H9 (cell line): ENCODE data around the gene SOX12. TPM values are rescaled to one million over a fixed set of nuclear protein-coding genes. Genes with fewer than 3 reads are reported as not detected.

Experiments
- DNase-seq: peaks from one replicate; pipeline ENCODE4 v3.0.0-alpha.2; 2017
- H2AFZ ChIP-seq: one replicate; pipeline ENCODE4 v1.6.1; 2013; ENCODE audit warnings: mild to moderate bottlenecking, low read length, control low read depth, moderate library complexity
- H2AK5ac ChIP-seq: 2 replicates; pipeline ENCODE4 v1.6.1; 2013; ENCODE audit warnings: low read length, control low read depth, mixed read lengths; ENCODE audit not compliant: insufficient read length
- H2BK120ac ChIP-seq: one replicate; pipeline ENCODE4 v1.6.1; 2013; ENCODE audit warnings: low read depth, mild to moderate bottlenecking, low read length, control low read depth, inconsistent platforms; ENCODE audit not compliant: poor library complexity, severe bottlenecking
- H2BK12ac ChIP-seq: 2 replicates; pipeline ENCODE4 v1.6.1; 2013; ENCODE audit warnings: low read length, control low read depth, mixed read lengths, low read depth; ENCODE audit not compliant: insufficient read length
- H2BK15ac ChIP-seq: 2 replicates; pipeline ENCODE4 v1.6.1; 2013; ENCODE audit warnings: low read depth, low read length, control low read depth
- H2BK20ac ChIP-seq: one replicate; pipeline ENCODE4 v1.6.1; 2013; ENCODE audit warnings: low read depth, mild to moderate bottlenecking, low read length, control low read depth, inconsistent platforms; ENCODE audit not compliant: poor library complexity, severe bottlenecking
- H2BK5ac ChIP-seq: 2 replicates; pipeline ENCODE4 v1.6.1; 2013; ENCODE audit warnings: low read length, control low read depth, mixed read lengths; ENCODE audit not compliant: insufficient read length
- H3K14ac ChIP-seq: 2 replicates; pipeline ENCODE4 v1.6.1; 2013; ENCODE audit warnings: low read length, control low read depth; ENCODE audit not compliant: insufficient read depth
- H3K18ac ChIP-seq: 2 replicates; pipeline ENCODE4 v1.6.1; 2013; ENCODE audit warnings: low read depth, mild to moderate bottlenecking, mixed read lengths, low read length, control low read depth; ENCODE audit not compliant: insufficient read length
- H3K23ac ChIP-seq: 2 replicates; pipeline ENCODE4 v1.6.1; 2013; ENCODE audit warnings: low read length, control low read depth, mixed read lengths, low read depth; ENCODE audit not compliant: insufficient read length
- H3K23me2 ChIP-seq: 2 replicates; pipeline ENCODE4 v1.6.1; 2013; ENCODE audit warnings: low read depth, mild to moderate bottlenecking, mixed read lengths, low read length, control low read depth; ENCODE audit not compliant: insufficient read length, poor library complexity, severe bottlenecking
- H3K27ac ChIP-seq: 2 replicates; pipeline ENCODE4 v1.5.1; 2013; ENCODE audit warnings: low read length, control low read depth, mixed read lengths, low read depth; ENCODE audit not compliant: insufficient read length
- H3K27me3 ChIP-seq: 2 replicates; pipeline ENCODE4 v1.6.1; 2013; ENCODE audit warnings: low read length, control low read depth, inconsistent platforms; ENCODE audit not compliant: insufficient read depth
- H3K4ac ChIP-seq: 2 replicates; pipeline ENCODE4 v1.6.1; 2013; ENCODE audit warnings: low read depth, mild to moderate bottlenecking, control low read depth, inconsistent platforms, low read length, moderate library complexity
- H3K4me1 ChIP-seq: 2 replicates; pipeline ENCODE4 v1.6.1; 2013; ENCODE audit warnings: low read length, control low read depth, inconsistent platforms; ENCODE audit not compliant: insufficient read depth
- H3K4me2 ChIP-seq: 2 replicates; pipeline ENCODE4 v1.6.1; 2013; ENCODE audit warnings: low read length, control low read depth, mixed read lengths; ENCODE audit not compliant: insufficient read length, insufficient read depth
- H3K56ac ChIP-seq: 2 replicates; pipeline ENCODE4 v1.6.1; 2013; ENCODE audit warnings: low read depth, mild to moderate bottlenecking, mixed read lengths, low read length, control low read depth; ENCODE audit not compliant: insufficient read length
- H3K79me1 ChIP-seq: 2 replicates; pipeline ENCODE4 v1.6.1; 2013; ENCODE audit warnings: low read depth, mild to moderate bottlenecking, moderate library complexity, low read length, control low read depth, inconsistent platforms; ENCODE audit not compliant: insufficient read depth, poor library complexity, severe bottlenecking
- H3K79me2 ChIP-seq: 2 replicates; pipeline ENCODE4 v1.6.1; 2013; ENCODE audit warnings: low read length, control low read depth, inconsistent platforms; ENCODE audit not compliant: insufficient read depth
- H3K9ac ChIP-seq: 2 replicates; pipeline ENCODE4 v1.6.1; 2013; ENCODE audit warnings: low read length, control low read depth, mixed read lengths; ENCODE audit not compliant: insufficient read length; ENCODE audit errors: extremely low read depth
- H3K9me3 ChIP-seq: one replicate; pipeline ENCODE4 v1.6.1; 2013; ENCODE audit warnings: low read depth, low read length, inconsistent platforms; ENCODE audit not compliant: control insufficient read depth
- H3T11ph ChIP-seq: one replicate; pipeline ENCODE4 v1.6.1; 2013; ENCODE audit warnings: mild to moderate bottlenecking, low read length, control low read depth, inconsistent platforms
- H4K20me1 ChIP-seq: one replicate; pipeline ENCODE4 v1.6.1; 2013; ENCODE audit not compliant: control insufficient read depth, insufficient read length, insufficient read depth
- H4K5ac ChIP-seq: 2 replicates; pipeline ENCODE4 v1.6.1; 2013; ENCODE audit warnings: low read depth, mild to moderate bottlenecking, mixed read lengths, low read length, control low read depth; ENCODE audit not compliant: insufficient read length
- H4K8ac ChIP-seq: replicated peaks from 2 replicates; pipeline ENCODE4 v1.6.1; 2013; ENCODE audit warnings: low read length, control low read depth, mixed read lengths, low read depth; ENCODE audit not compliant: insufficient read length
- H4K91ac ChIP-seq: 2 replicates; pipeline ENCODE4 v1.6.1; 2013; ENCODE audit warnings: low read depth, mild to moderate bottlenecking, moderate library complexity, mixed read lengths, low read length, control low read depth; ENCODE audit not compliant: insufficient read length
- H3K27ac Mint-ChIP-seq, 3 experiments: 2 replicates in 2 of 3; 3 replicates in 1 of 3; pipeline ENCODE4 v1.8.0; 2020 to 2021; ENCODE audit warnings: mixed read lengths in 3 of 3, mild to moderate bottlenecking in 1 of 3, moderate library complexity in 1 of 3
- H3K27me3 Mint-ChIP-seq: 2 replicates; pipeline ENCODE4 v1.8.0; 2021; ENCODE audit warnings: low read depth, mild to moderate bottlenecking, moderate library complexity, mixed read lengths
- H3K36me3 Mint-ChIP-seq, 3 experiments: 2 replicates in 2 of 3; 3 replicates in 1 of 3; pipeline ENCODE4 v1.8.0; 2020 to 2021; ENCODE audit warnings: low read depth in 3 of 3, mixed read lengths in 3 of 3; ENCODE audit not compliant: insufficient read depth in 1 of 3
- H3K4me1 Mint-ChIP-seq, 2 experiments: 2 replicates each; pipeline ENCODE4 v1.8.0; 2020; ENCODE audit warnings: mixed read lengths in 2 of 2
- H3K4me3 Mint-ChIP-seq, 2 experiments: 2 replicates in 1 of 2; 3 replicates in 1 of 2; pipeline ENCODE4 v1.8.0; 2020 to 2021; ENCODE audit warnings: mild to moderate bottlenecking in 2 of 2, mixed read lengths in 2 of 2, moderate library complexity in 1 of 2
- H3K9me3 Mint-ChIP-seq, 2 experiments: 2 replicates in 1 of 2; 3 replicates in 1 of 2; pipeline ENCODE4 v1.8.0; 2020; ENCODE audit warnings: mild to moderate bottlenecking in 2 of 2, mixed read lengths in 2 of 2, moderate library complexity in 1 of 2
- CTCF ChIP-seq: fragments of 200-600 bp; sonication (generic); conservative IDR thresholded peaks from 3 replicates; pipeline ENCODE4 v1.8.0; 2021; ENCODE audit warnings: antibody characterized with exemption, mild to moderate bottlenecking
- WGBS: extraction: QIAGEN DNeasy Blood & Tissue Kit; methylation state at CpG from one replicate; pipeline ENCODE4 v1.1.7; 2013; ENCODE audit warnings: missing lambda C conversion rate, low lambda C conversion rate, mixed read lengths; ENCODE audit not compliant: insufficient read length; ENCODE audit errors: extremely low coverage; 5-methylcytosine and 5-hydroxymethylcytosine counted together
- total RNA-seq: library from RNA; stranded (reverse); gene quantifications from 2 replicates; pipeline ENCODE4 v1.2.1, GENCODE V29; 2021

The SOX12 gene
- total RNA-seq, 1 experiment from 2014 or later, result 54.4 TPM

DNA sequence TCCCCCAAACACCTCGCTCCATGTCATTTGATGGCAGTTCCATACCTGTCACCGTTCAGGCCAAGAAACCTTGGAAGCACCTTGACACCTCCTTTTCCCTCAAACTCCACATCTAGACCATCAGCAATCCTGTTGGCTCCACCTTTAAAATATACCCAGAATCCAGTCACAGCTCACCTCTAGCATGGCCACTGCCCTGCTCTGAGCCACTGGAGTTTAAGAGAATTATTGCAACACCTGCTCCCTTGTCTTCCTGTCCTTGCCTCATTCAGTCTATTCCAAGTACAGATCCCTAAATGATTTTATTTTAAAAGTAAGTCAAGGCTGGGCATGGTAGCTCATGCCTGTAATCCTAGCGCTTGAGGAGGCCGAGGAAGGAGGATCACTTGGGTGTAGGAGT, 43.6 kb downstream of the SOX12 start:
- Histone ChIP-seq H3K23me2 (no peaks in the 10 kb centered on the region), H3K27ac (no peak overlapping the region), H2BK15ac (no peak overlapping the region), H3K14ac (no peak overlapping the region), H4K91ac (no peak overlapping the region), H3K9me3 (no peaks in the 10 kb centered on the region), H4K5ac (no peak overlapping the region), H2BK120ac (no peak overlapping the region), H2AK5ac (no peak overlapping the region), H3T11ph (no peak overlapping the region), H2BK20ac (no peak overlapping the region), H3K9ac (no peak overlapping the region), H3K56ac (no peak overlapping the region), H4K20me1 (peaks cover 3% of the 10 kb centered on the region), H3K27me3 (no peaks in the 10 kb centered on the region), H3K79me1 (no peaks in the 10 kb centered on the region), H3K23ac (no peak overlapping the region), H3K4ac (no peak overlapping the region), H4K8ac (no peak overlapping the region), H2AFZ (no peak overlapping the region), H3K4me2 (no peak overlapping the region), H2BK12ac (no peak overlapping the region), H3K4me1 (no peaks in the 10 kb centered on the region), H3K79me2 (no peaks in the 10 kb centered on the region), H3K18ac (no peak overlapping the region), H2BK5ac (no peak overlapping the region)
- H3K4me1 Mint-ChIP-seq, result peaks cover 9 to 12% of the 10 kb centered on the region in 2 experiments
- H3K36me3 Mint-ChIP-seq, result no peaks in the 10 kb centered on the region
- no peak for TF ChIP-seq CTCF
- H3K4me3 Mint-ChIP-seq, result no peak overlapping the region
- no peak overlapping the region; a peak in 1 of 7 replicates for H3K27ac Mint-ChIP-seq
- H3K27me3 Mint-ChIP-seq, result peaks cover 5% of the 10 kb centered on the region
- no peak for DNase-seq
- no peaks in the 10 kb centered on the region for H3K9me3 Mint-ChIP-seq
- WGBS, result no CpG with 5 or more reads among the region's 4 CpGs
